Mesendoderm (in vitro differentiated cells): Measurements from ENCODE around the gene STKLD1.

Experiments used
- DNase-seq: peaks from one replicate; pipeline ENCODE4 v3.0.0; 2013
- H2AK5ac ChIP-seq: 2 replicates; pipeline ENCODE4 v1.6.1; 2013; ENCODE audit warnings: low read length, inconsistent platforms
- H2BK120ac ChIP-seq: 2 replicates; pipeline ENCODE4 v1.6.1; 2013; ENCODE audit warnings: low read depth, mild to moderate bottlenecking, low read length, moderate library complexity, mixed read lengths
- H2BK15ac ChIP-seq: replicated peaks from 2 replicates; pipeline ENCODE4 v1.6.1; 2013; ENCODE audit warnings: low read depth, mild to moderate bottlenecking, moderate library complexity
- H2BK5ac ChIP-seq: 2 replicates; pipeline ENCODE4 v1.6.1; 2013; ENCODE audit warnings: low read length, inconsistent platforms
- H3K18ac ChIP-seq: 2 replicates; pipeline ENCODE4 v1.6.1; 2013; ENCODE audit warnings: mild to moderate bottlenecking, low read length, mixed read lengths
- H3K23ac ChIP-seq: one replicate; pipeline ENCODE4 v1.6.1; 2013; ENCODE audit warnings: low read length
- H3K27ac ChIP-seq: 2 replicates; pipeline ENCODE4 v1.5.1; 2013; ENCODE audit warnings: low read depth, mild to moderate bottlenecking, inconsistent platforms, low read length, moderate library complexity
- H3K27me3 ChIP-seq: 2 replicates; pipeline ENCODE4 v1.6.1; 2013; ENCODE audit warnings: low read length, control low read depth, mild to moderate bottlenecking, inconsistent platforms; ENCODE audit not compliant: insufficient read depth, poor library complexity
- H3K36me3 ChIP-seq: 2 replicates; pipeline ENCODE4 v1.6.1; 2013; ENCODE audit warnings: low read length, inconsistent platforms; ENCODE audit not compliant: control insufficient read depth, insufficient read depth
- H3K4ac ChIP-seq: one replicate; pipeline ENCODE4 v1.6.1; 2013; ENCODE audit warnings: low read depth, mild to moderate bottlenecking, low read length, moderate library complexity
- H3K4me1 ChIP-seq: 2 replicates; pipeline ENCODE4 v1.6.1; 2013; ENCODE audit warnings: low read depth, low read length, inconsistent platforms; ENCODE audit not compliant: control insufficient read depth
- H3K4me2 ChIP-seq: 2 replicates; pipeline ENCODE4 v1.6.1; 2013; ENCODE audit warnings: low read length
- H3K4me3 ChIP-seq: 2 replicates; pipeline ENCODE4 v1.5.1; 2013; ENCODE audit warnings: mild to moderate bottlenecking, low read length
- H3K56ac ChIP-seq: one replicate; pipeline ENCODE4 v1.6.1; 2013; ENCODE audit warnings: low read length
- H3K79me1 ChIP-seq: 2 replicates; pipeline ENCODE4 v1.6.1; 2013; ENCODE audit warnings: low read length, inconsistent platforms
- H3K79me2 ChIP-seq: 2 replicates; pipeline ENCODE4 v1.6.1; 2013; ENCODE audit warnings: mild to moderate bottlenecking, low read length; ENCODE audit not compliant: control insufficient read depth, insufficient read depth
- H3K9ac ChIP-seq: 2 replicates; pipeline ENCODE4 v1.6.1; 2013; ENCODE audit warnings: low read length, inconsistent platforms
- H4K5ac ChIP-seq: one replicate; pipeline ENCODE4 v1.6.1; 2013; ENCODE audit warnings: low read length
- H4K8ac ChIP-seq: one replicate; pipeline ENCODE4 v1.6.1; 2013; ENCODE audit warnings: low read depth, mild to moderate bottlenecking, control low read depth, low read length, moderate library complexity
- WGBS: extraction: QIAGEN DNeasy Blood & Tissue Kit; methylation state at CpG from one replicate; pipeline ENCODE4 v1.1.7; 2013; ENCODE audit warnings: low lambda C conversion rate, missing lambda C conversion rate; ENCODE audit not compliant: insufficient coverage; ENCODE audit errors: extremely low coverage; 5-methylcytosine and 5-hydroxymethylcytosine counted together

STKLD1 gene

DNA sequence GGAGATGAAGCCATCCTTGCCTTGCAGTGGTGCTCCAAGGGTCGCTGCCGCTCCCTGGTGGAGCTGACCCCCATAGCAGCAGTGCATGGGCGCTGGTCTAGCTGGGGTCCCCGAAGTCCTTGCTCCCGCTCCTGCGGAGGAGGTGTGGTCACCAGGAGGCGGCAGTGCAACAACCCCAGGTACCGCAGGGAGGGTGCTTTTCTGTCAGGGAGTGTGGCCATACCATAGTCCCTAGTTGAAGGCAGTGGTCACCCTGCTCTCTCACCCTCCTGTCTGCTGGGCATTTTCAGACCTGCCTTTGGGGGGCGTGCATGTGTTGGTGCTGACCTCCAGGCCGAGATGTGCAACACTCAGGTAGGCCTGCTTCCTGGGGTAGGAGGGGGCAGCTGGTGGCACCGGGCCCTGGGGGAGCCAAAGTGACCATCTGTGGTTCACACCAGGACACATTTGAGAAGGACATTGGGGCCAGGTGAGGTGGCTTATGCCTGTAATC lies 57.2 kb downstream of the STKLD1 start:
- Histone ChIP-seq H3K4me3 (no peak overlapping the region), H3K27ac (no peak overlapping the region), H2AK5ac (no peak overlapping the region), H2BK120ac (no peak overlapping the region), H2BK15ac (no peak overlapping the region), H3K18ac (no peak overlapping the region), H3K79me2 (no peaks in the 10 kb centered on the region), H3K56ac (no peak overlapping the region), H3K9ac (no peak overlapping the region), H2BK5ac (no peak overlapping the region), H3K36me3 (no peaks in the 10 kb centered on the region), H3K4me1 (no peaks in the 10 kb centered on the region), H3K23ac (no peak overlapping the region), H4K5ac (no peak overlapping the region), H3K4me2 (no peak overlapping the region), H3K27me3 (no peaks in the 10 kb centered on the region), H3K79me1 (no peaks in the 10 kb centered on the region), H3K4ac (no peak overlapping the region), H4K8ac (no peak overlapping the region)
- no CpG with 5 or more reads among the region's 11 CpGs for WGBS
- DNase-seq = no peak

DNA sequence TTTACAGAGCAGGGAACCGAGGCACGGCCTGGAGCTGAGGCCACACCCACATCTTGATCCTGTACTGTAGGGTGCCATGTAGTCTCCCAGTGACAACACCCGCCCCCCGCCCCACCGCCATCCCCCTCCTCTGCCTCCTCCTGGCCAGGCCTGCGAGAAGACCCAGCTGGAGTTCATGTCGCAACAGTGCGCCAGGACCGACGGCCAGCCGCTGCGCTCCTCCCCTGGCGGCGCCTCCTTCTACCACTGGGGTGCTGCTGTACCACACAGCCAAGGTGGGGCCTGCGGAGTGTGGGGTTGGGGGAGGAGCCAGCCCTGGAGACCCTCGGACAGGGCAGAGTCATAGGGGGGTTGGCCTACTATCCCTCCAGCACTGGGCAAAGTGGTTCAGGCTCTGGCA lies 60.5 kb downstream of the STKLD1 start:
- Histone ChIP-seq H3K56ac (no peak overlapping the region), H3K4me3 (no peak overlapping the region), H3K4me2 (no peak overlapping the region), H2BK15ac (no peak overlapping the region), H3K9ac (no peak overlapping the region), H4K8ac (no peak overlapping the region), H3K27me3 (no peaks in the 10 kb centered on the region), H2AK5ac (no peak overlapping the region), H3K79me1 (no peaks in the 10 kb centered on the region), H3K79me2 (no peaks in the 10 kb centered on the region), H3K18ac (no peak overlapping the region), H2BK120ac (no peak overlapping the region), H2BK5ac (no peak overlapping the region), H3K4me1 (no peaks in the 10 kb centered on the region), H4K5ac (no peak overlapping the region), H3K36me3 (no peaks in the 10 kb centered on the region), H3K23ac (no peak overlapping the region), H3K4ac (no peak overlapping the region), H3K27ac (no peak overlapping the region)
- no CpG with 5 or more reads among the region's 16 CpGs for WGBS
- no peak for DNase-seq

DNA sequence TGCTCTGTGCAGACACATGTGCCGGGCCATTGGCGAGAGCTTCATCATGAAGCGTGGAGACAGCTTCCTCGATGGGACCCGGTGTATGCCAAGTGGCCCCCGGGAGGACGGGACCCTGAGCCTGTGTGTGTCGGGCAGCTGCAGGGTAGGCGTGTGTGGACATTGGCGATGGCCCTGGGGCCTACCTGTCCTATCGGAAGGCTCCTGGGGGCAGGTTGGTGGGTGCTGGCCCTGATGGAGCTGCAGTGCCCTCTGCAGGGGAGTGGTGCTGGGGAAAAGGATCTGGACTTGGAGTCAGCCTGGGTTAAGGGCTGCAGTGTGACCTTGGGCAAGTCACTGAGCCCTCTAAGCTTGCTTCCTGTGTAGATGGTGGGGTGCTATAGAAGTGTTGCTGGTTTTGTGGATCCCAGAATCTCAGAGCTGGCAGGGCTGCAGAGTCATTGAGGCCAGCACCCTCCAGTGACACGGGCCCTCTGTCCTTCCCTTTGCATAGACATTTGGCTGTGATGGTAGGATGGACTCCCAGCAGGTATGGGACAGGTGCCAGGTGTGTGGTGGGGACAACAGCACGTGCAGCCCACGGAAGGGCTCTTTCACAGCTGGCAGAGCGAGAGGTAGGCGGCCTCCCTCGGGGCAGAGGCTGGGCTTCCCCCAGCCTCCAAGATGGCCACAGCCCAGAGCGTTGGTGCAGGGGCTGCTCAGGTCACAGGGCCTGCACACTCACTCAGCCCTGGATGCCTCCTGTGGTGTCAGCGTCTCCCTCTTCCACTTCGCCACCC lies 61.8 kb downstream of the STKLD1 start:
- H4K8ac ChIP-seq = no peak overlapping the region

DNA sequence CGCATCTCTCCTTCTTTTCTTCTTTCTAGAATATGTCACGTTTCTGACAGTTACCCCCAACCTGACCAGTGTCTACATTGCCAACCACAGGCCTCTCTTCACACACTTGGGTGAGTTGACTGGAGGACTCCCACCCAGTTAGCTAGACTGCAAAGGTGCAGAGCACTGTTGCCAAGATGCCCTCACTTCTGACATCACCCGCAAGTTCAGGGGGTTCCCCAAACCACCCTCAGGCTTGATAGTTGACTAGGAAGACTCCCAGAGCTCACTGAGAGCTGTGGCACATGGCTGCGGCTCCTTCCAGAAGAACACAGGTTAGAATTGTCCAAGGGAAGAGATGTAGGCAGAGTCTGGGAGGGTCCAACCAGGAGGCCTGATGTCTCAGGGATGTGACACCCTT lies 63.2 kb downstream of the STKLD1 start:
- Histone ChIP-seq H3K4ac (no peak overlapping the region), H3K4me3 (no peak overlapping the region), H3K79me2 (no peaks in the 10 kb centered on the region), H3K79me1 (no peaks in the 10 kb centered on the region), H2BK5ac (no peak overlapping the region), H3K27me3 (no peaks in the 10 kb centered on the region), H3K9ac (no peak overlapping the region), H2BK120ac (no peak overlapping the region), H4K5ac (no peak overlapping the region), H3K23ac (no peak overlapping the region), H3K27ac (no peak overlapping the region), H4K8ac (no peak overlapping the region), H3K36me3 (no peaks in the 10 kb centered on the region), H3K56ac (no peak overlapping the region), H3K18ac (no peak overlapping the region), H2AK5ac (no peak overlapping the region), H3K4me2 (no peak overlapping the region), H3K4me1 (no peaks in the 10 kb centered on the region), H2BK15ac (no peak overlapping the region)
- DNase-seq = no peak
- no CpG with 5 or more reads among the region's 4 CpGs for WGBS

More for the DNA sequence above, 61.8 kb downstream of the STKLD1 start:
- no peak overlapping the region for H4K5ac ChIP-seq
- H3K9ac ChIP-seq = no peak overlapping the region
- no peak overlapping the region for H3K4me3 ChIP-seq
- H2BK15ac ChIP-seq = no peak overlapping the region
- H3K79me2 ChIP-seq = no peaks in the 10 kb centered on the region
- no peaks in the 10 kb centered on the region for H3K27me3 ChIP-seq
- no peak overlapping the region for H2BK120ac ChIP-seq
- no peak overlapping the region for H3K4ac ChIP-seq
- H3K4me2 ChIP-seq = no peak overlapping the region
- H2BK5ac ChIP-seq = no peak overlapping the region
- H3K79me1 ChIP-seq = no peaks in the 10 kb centered on the region
- H3K36me3 ChIP-seq = no peaks in the 10 kb centered on the region
- H2AK5ac ChIP-seq = no peak overlapping the region
- H3K56ac ChIP-seq = no peak overlapping the region
- no CpG with 5 or more reads among the region's 20 CpGs for WGBS
- no peak overlapping the region for H3K27ac ChIP-seq
- no peak for DNase-seq
- H3K4me1 ChIP-seq = no peaks in the 10 kb centered on the region
- H3K18ac ChIP-seq = no peak overlapping the region
- no peak overlapping the region for H3K23ac ChIP-seq

DNA sequence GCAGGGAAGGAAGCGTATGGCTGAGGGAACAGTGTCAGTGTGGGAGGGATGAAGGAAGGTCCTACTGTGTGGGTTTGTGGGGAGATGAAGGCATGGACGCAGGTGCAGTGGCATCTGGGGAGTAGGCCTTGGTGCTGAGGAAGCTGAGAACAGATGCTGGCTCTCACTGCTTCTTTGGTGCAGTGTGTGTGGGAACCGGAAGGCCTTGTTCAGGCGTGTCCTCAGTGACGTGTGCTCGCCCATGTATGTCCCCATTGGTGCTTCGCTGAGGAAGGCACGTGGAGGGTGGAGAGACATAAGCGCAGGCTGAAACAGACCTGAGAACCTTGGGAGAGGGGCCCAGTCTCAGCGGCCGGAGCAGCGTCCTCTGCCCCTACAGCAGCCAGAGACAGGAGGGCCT lies 64.7 kb downstream of the STKLD1 start:
- WGBS = no CpG with 5 or more reads among the region's 12 CpGs
- Histone ChIP-seq H3K79me2 (no peaks in the 10 kb centered on the region), H2BK120ac (no peak overlapping the region), H3K27ac (no peak overlapping the region), H3K23ac (no peak overlapping the region), H2BK15ac (no peak overlapping the region), H3K4me2 (no peak overlapping the region), H3K4me1 (no peaks in the 10 kb centered on the region), H2BK5ac (no peak overlapping the region), H3K4me3 (no peak overlapping the region), H3K79me1 (no peaks in the 10 kb centered on the region), H4K5ac (no peak overlapping the region), H3K4ac (no peak overlapping the region), H3K18ac (no peak overlapping the region), H3K56ac (no peak overlapping the region), H2AK5ac (no peak overlapping the region), H3K27me3 (no peaks in the 10 kb centered on the region), H3K36me3 (no peaks in the 10 kb centered on the region), H3K9ac (no peak overlapping the region), H4K8ac (no peak overlapping the region)
- DNase-seq = no peak

DNA sequence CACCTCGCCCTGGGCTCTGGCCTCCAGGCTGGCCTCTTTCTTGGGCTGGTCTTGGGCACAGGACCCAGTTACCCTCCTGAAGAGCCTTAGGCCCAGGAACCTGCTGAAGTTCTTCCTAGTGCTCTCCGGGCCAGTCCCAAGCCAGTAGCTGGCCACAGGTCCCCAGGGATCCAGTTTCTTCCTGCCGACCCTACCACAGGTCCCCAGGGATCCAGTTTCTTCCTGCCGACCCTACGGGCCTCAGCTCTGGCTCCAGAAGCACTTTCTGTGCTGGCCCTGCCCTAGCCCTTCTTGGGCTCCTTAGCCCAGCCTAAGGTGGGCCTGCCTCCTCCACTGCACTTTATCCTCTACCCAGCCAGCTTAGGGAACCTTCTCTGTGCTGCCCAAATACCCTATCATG lies 65.4 kb downstream of the STKLD1 start:
- no peak overlapping the region for H3K23ac ChIP-seq
- no peak overlapping the region for H4K8ac ChIP-seq
- H3K9ac ChIP-seq = no peak overlapping the region
- no peak for DNase-seq
- H3K79me1 ChIP-seq = no peaks in the 10 kb centered on the region
- no peak overlapping the region for H2BK5ac ChIP-seq
- no peaks in the 10 kb centered on the region for H3K36me3 ChIP-seq
- no peak overlapping the region for H2BK120ac ChIP-seq
- no peak overlapping the region for H2BK15ac ChIP-seq
- no CpG with 5 or more reads among the region's 5 CpGs for WGBS
- no peak overlapping the region for H3K4me2 ChIP-seq
- H3K27me3 ChIP-seq = no peaks in the 10 kb centered on the region
- H3K4me1 ChIP-seq = no peaks in the 10 kb centered on the region
- H3K18ac ChIP-seq = no peak overlapping the region
- H3K79me2 ChIP-seq = no peaks in the 10 kb centered on the region
- H3K4ac ChIP-seq = no peak overlapping the region
- no peak overlapping the region for H2AK5ac ChIP-seq
- H3K56ac ChIP-seq = no peak overlapping the region
- H3K4me3 ChIP-seq = no peak overlapping the region
- H3K27ac ChIP-seq = no peak overlapping the region
- no peak overlapping the region for H4K5ac ChIP-seq
